ENCODE results near the gene MAD1L1. TPM values are rescaled to one million over a fixed set of nuclear protein-coding genes. Genes with fewer than 3 reads are reported as not detected.

Gene MAD1L1
- total RNA-seq, 2 experiments from 2014 or later, result 58.3 to 65.3 TPM

DNA sequence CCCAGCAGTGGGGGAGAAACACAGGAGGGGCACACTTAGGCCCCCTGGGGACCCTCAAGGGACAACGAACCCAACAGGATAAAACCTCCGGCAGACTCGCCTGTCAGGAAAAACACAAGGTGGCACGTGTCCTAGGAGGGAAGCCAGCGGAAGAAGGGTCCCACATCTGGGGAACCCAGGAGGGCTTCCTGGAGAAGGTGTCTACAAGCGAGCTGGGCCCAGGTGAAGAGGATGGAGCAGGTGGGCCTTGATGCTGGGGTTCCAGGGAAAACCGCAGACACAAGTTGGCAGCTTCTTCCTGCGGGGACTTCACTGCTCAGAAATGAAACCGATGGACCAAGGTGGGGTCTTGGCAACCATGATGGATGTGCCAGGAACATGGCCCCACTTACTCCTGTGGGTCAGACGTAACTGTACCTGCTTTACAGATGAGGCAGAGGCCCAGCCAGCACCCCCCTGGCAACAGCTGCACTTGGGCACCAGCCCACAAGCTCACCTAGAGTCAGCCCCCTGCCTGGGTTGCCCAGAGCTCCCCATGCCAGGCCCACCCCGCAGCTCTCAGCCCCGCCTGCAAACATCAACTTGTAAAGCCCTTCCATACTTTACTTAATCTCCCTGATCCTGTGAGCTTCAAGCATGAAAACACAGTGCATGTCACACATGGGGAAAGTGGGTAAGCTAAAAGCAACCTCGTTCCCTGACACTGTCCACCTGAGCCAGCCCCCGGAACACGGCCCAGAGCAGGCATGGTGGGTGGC is 337.7 kb downstream of the MAD1L1 start:
- BruUV-seq (replicated peaks), result no TSS peak
- ChIA-PET POLR2A (interaction anchor here (0.9 kb wide), 1 partner anchor 111 kb away, joined by 3 read pairs; no protein-coding TSS in a partner anchor), CTCF (ENCODE audit: unreplicated experiment) (no interaction called here)
- DNase-seq (ENCODE audit: low spot score), result no peak
- TF ChIP-seq EZH2phosphoT487 (IDR thresholded peaks at IDR 0.05; ENCODE audit: borderline replicate concordance, low read depth, low read length), result no peak
- TF ChIP-seq, protein P1, sequence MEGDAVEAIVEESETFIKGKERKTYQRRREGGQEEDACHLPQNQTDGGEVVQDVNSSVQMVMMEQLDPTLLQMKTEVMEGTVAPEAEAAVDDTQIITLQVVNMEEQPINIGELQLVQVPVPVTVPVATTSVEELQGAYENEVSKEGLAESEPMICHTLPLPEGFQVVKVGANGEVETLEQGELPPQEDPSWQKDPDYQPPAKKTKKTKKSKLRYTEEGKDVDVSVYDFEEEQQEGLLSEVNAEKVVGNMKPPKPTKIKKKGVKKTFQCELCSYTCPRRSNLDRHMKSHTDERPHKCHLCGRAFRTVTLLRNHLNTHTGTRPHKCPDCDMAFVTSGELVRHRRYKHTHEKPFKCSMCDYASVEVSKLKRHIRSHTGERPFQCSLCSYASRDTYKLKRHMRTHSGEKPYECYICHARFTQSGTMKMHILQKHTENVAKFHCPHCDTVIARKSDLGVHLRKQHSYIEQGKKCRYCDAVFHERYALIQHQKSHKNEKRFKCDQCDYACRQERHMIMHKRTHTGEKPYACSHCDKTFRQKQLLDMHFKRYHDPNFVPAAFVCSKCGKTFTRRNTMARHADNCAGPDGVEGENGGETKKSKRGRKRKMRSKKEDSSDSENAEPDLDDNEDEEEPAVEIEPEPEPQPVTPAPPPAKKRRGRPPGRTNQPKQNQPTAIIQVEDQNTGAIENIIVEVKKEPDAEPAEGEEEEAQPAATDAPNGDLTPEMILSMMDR (conservative IDR thresholded peaks at IDR 0.05; ENCODE audit: low read length), result no peak
- intact Hi-C loops (cut with micrococcal nuclease; ENCODE audit: unreplicated experiment), result no loop called here
- no peak overlapping the region for H3K27ac ChIP-seq (ENCODE audit: low read depth, low read length, poor library complexity, severe bottlenecking)
- no peaks in the 10 kb centered on the region for H3K79me2 ChIP-seq (ENCODE audit: insufficient read depth, low read depth, low read length)
- no peak overlapping the region for H3K4me3 ChIP-seq (ENCODE audit: low read depth, low read length, poor library complexity, severe bottlenecking)
- H2AFZ ChIP-seq (ENCODE audit: low read length), result no peak overlapping the region
- no peaks in the 10 kb centered on the region for H3K9me2 ChIP-seq (ENCODE audit: insufficient read depth, low read length)
- no peak overlapping the region for H3K4me2 ChIP-seq (ENCODE audit: low read length)
- H3K36me3 ChIP-seq (ENCODE audit: insufficient read depth, low read length), result no peaks in the 10 kb centered on the region
- no peaks in the 10 kb centered on the region for H3K9me3 ChIP-seq (ENCODE audit: low read length)
- no peaks in the 10 kb centered on the region for H3K4me1 ChIP-seq (ENCODE audit: insufficient read depth, low read length, poor library complexity, severe bottlenecking)
- H4K20me1 ChIP-seq (ENCODE audit: insufficient read depth, low read length), result no peaks in the 10 kb centered on the region

DNA sequence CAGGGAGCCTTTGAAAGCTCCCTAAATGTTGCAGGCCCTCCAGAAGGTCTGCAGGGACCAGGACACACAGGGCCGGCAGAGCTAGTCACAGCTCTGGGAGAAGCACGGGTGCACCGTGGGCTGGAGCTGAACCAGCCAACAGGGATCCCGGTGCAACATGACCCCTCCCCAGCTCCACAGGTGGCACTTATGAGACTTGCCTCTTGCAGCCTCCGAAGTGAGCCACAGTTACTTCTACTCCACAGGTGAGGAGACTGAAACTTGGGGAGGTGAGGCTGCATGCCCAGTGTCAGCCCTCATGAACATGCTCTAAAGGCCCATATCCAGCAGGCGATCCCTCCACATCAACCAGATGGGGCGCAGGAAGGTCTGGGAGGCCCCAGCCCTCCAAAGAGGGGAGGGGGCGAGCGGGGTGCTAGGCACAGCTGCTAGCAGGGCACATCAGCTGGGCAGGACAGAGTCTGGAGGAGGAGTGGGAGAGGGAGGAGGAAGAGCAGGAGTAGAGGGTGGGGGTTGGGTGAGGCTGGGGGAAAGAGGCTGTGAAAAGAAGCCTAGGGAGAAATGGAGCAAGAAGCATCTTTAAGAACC is 338.3 kb downstream of the MAD1L1 start:
- H3K4me1 ChIP-seq (ENCODE audit: insufficient read depth, low read length, poor library complexity, severe bottlenecking), result no peaks in the 10 kb centered on the region
- no peak for DNase-seq (ENCODE audit: low spot score)
- no peak for TF ChIP-seq EZH2phosphoT487 (IDR thresholded peaks at IDR 0.05; ENCODE audit: borderline replicate concordance, low read depth, low read length)
- TF ChIP-seq, protein P1 (conservative IDR thresholded peaks at IDR 0.05; ENCODE audit: low read length), result no peak
- POLR2A ChIA-PET, result no interaction called here
- H4K20me1 ChIP-seq (ENCODE audit: insufficient read depth, low read length), result no peaks in the 10 kb centered on the region
- CTCF ChIA-PET (ENCODE audit: unreplicated experiment), result no interaction called here
- BruUV-seq (replicated peaks), result no TSS peak
- H3K4me3 ChIP-seq (ENCODE audit: low read depth, low read length, poor library complexity, severe bottlenecking), result no peak overlapping the region
- H2AFZ ChIP-seq (ENCODE audit: low read length), result no peak overlapping the region
- no peaks in the 10 kb centered on the region for H3K79me2 ChIP-seq (ENCODE audit: insufficient read depth, low read depth, low read length)
- intact Hi-C loops (cut with micrococcal nuclease; ENCODE audit: unreplicated experiment), result no loop called here
- no peak overlapping the region for H3K4me2 ChIP-seq (ENCODE audit: low read length)
- H3K9me2 ChIP-seq (ENCODE audit: insufficient read depth, low read length), result no peaks in the 10 kb centered on the region
- H3K36me3 ChIP-seq (ENCODE audit: insufficient read depth, low read length), result peaks cover under 1% of the 10 kb centered on the region; the same call in 1 of the 2 replicates
- H3K9me3 ChIP-seq (ENCODE audit: low read length), result no peaks in the 10 kb centered on the region
- no peak overlapping the region for H3K27ac ChIP-seq (ENCODE audit: low read depth, low read length, poor library complexity, severe bottlenecking)

DNA sequence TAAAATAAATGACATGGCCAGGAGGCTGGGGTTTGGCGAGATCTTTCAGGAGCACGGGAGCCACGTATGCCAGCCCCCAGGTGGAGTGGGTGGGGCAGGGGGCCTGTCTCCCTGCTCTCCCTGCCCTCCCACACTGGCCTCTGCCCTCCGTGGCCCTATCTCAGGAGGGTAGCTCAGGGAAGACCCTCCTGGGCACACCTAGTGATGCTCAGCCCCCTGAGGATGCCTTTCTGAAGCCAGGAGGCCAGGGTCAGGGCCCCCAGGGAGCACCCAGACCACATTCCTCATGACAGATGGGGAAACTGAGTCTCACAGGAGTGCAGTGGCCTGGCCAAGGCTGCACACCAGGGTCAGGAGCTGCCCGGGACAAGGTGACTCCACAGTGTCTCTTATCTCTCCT is 339.3 kb downstream of the MAD1L1 start:
- Histone ChIP-seq H2AFZ (ENCODE audit: low read length) (no peak overlapping the region), H3K79me2 (ENCODE audit: insufficient read depth, low read depth, low read length) (no peaks in the 10 kb centered on the region), H3K9me2 (ENCODE audit: insufficient read depth, low read length) (no peaks in the 10 kb centered on the region), H3K9me3 (ENCODE audit: low read length) (no peaks in the 10 kb centered on the region), H4K20me1 (ENCODE audit: insufficient read depth, low read length) (no peaks in the 10 kb centered on the region), H3K27ac (ENCODE audit: low read depth, low read length, poor library complexity, severe bottlenecking) (no peak overlapping the region), H3K4me3 (ENCODE audit: low read depth, low read length, poor library complexity, severe bottlenecking) (no peak overlapping the region), H3K4me1 (ENCODE audit: insufficient read depth, low read length, poor library complexity, severe bottlenecking) (no peaks in the 10 kb centered on the region), H3K36me3 (ENCODE audit: insufficient read depth, low read length) (peaks cover 10% of the 10 kb centered on the region), H3K4me2 (ENCODE audit: low read length) (no peak overlapping the region)
- intact Hi-C loops (cut with micrococcal nuclease; ENCODE audit: unreplicated experiment), result no loop called here
- no peak for DNase-seq (ENCODE audit: low spot score)
- no peak for TF ChIP-seq EZH2phosphoT487 (IDR thresholded peaks at IDR 0.05; ENCODE audit: borderline replicate concordance, low read depth, low read length)
- TF ChIP-seq, protein P1 (conservative IDR thresholded peaks at IDR 0.05; ENCODE audit: low read length), result no peak
- CTCF ChIA-PET (ENCODE audit: unreplicated experiment), result no interaction called here
- no TSS peak for BruUV-seq (replicated peaks)
- POLR2A ChIA-PET, result no interaction called here

Data from OCI-LY7 (cell line).